DOHH2 (cell line): ENCODE data around the gene CXCL9.
"Not testable (repeated sequence)": the region's sequence is repeated elsewhere in the genome, so short reads cannot be mapped to it uniquely, and the experiment has no call there.

Experiments used
- EZH2phosphoT487 ChIP-seq: fragments of 200-600 bp; sonication (generic); IDR thresholded peaks from 2 replicates; pipeline ENCODE4 v1.6.1; 2017; ENCODE audit warnings: borderline replicate concordance, mild to moderate bottlenecking, antibody characterized with exemption, low read length, moderate library complexity, mixed read lengths
- TF ChIP-seq, protein P1 (sequence below): fragments of 200-600 bp; sonication (generic); IDR thresholded peaks from one replicate; pipeline ENCODE4 v1.5.1; 2014; ENCODE audit warnings: antibody characterized with exemption, mild to moderate bottlenecking, low read depth, low read length; ENCODE audit not compliant: poor library complexity, severe bottlenecking

DNA sequence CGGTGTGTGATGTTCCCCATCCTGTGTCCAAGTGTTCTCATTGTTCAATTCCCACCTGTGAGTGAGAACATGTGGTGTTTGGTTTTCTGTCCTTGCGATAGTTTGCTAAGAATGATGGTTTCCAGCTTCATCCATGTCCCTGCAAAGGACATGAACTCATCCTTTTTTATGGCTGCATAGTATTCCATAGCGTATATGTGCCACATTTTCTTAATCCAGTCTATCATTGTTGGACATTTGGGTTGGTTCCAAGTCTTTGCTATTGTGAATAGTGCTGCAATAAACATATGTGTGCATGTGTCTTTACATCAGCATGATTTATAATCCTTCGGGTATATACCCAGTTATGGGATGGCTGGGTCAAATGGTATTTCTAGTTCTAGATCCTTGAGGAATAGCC, 45.2 kb downstream of the CXCL9 start:
- TF ChIP-seq, protein P1, sequence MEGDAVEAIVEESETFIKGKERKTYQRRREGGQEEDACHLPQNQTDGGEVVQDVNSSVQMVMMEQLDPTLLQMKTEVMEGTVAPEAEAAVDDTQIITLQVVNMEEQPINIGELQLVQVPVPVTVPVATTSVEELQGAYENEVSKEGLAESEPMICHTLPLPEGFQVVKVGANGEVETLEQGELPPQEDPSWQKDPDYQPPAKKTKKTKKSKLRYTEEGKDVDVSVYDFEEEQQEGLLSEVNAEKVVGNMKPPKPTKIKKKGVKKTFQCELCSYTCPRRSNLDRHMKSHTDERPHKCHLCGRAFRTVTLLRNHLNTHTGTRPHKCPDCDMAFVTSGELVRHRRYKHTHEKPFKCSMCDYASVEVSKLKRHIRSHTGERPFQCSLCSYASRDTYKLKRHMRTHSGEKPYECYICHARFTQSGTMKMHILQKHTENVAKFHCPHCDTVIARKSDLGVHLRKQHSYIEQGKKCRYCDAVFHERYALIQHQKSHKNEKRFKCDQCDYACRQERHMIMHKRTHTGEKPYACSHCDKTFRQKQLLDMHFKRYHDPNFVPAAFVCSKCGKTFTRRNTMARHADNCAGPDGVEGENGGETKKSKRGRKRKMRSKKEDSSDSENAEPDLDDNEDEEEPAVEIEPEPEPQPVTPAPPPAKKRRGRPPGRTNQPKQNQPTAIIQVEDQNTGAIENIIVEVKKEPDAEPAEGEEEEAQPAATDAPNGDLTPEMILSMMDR, result not testable (repeated sequence)
- TF ChIP-seq EZH2phosphoT487, result not testable (repeated sequence)
